GM18519 (cell line): Measurements from ENCODE around the gene RBM5.
"Not testable (repeated sequence)": the region's sequence is repeated elsewhere in the genome, so short reads cannot be mapped to it uniquely, and the experiment has no call there.

Experiments used
- ATAC-seq: cut with Tn5 transposase; IDR thresholded peaks from one replicate; pipeline ENCODE4 v1.9.1; 2021; ENCODE audit warnings: mild to moderate bottlenecking, moderate library complexity; ENCODE audit not compliant: unreplicated experiment, low FRiP score

RBM5 gene

DNA sequence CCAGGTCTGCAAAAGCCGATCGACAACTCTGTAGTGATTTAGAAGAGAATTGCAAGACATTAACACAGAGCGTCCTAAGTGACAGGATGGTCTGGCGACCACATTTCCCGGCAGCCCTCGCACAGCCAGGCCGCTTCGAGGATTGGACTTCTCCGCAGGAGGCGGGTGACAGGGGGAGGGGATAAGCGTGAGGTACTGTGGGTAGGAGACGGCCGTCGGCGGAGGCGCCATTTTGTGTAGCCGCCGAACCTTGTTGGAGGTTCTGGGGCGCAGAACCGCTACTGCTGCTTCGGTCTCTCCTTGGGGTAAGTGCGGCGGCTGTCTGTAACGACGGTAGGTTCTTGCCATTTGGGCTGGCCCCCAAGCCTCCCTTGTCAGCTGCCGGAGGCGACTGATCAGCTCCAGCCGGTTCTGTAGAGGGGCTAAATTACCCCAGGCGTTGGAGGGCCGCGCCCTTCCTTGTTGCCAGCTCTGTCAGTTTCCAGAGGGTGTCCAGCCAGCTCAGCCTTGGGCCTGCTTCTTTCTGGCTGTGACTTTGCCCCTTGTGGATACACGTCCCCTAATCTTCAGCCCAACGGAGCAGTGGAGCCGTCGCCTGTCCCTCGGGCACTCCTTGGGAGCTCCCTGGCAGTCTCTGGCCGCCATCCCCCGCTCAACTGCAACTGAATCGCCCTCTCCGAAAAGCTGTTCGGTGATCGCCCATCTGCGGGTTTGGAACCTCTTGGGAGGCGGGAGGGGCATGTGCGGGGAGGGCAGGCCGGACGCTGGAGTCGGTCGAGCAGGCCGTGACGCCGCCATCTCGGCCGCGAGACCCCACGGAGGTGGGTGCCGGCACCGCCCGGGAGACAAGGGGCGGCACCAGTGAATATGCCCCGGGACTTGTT lies at the start of gene RBM5:
Gene RBM5 (plus strand): TSS at position 195 of the 884 bp plus-strand sequence. CDS start 1,516 bp downstream, outside the sequence.
- peak; percentile 83 for ATAC-seq

DNA sequence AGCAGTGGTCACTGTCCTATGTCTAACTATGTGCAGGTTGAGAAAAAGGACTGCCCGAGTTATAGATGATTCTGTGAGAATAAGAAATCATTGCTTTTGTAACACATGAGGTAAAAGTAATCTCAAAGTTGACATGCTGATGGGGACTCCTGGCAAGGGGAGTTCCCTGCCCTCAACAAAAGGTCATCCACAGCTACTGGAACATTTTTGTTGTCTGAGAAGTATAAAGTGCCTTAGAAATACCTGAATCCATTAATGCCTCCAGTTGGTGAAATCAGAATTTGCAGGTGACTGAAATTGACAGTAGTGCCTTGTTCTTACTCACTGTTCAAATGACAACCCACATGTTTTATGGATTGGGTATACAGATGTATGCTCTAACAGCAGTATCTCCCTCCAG lies 43.7 kb upstream of the RBM5 start:
- ATAC-seq = no peak

DNA sequence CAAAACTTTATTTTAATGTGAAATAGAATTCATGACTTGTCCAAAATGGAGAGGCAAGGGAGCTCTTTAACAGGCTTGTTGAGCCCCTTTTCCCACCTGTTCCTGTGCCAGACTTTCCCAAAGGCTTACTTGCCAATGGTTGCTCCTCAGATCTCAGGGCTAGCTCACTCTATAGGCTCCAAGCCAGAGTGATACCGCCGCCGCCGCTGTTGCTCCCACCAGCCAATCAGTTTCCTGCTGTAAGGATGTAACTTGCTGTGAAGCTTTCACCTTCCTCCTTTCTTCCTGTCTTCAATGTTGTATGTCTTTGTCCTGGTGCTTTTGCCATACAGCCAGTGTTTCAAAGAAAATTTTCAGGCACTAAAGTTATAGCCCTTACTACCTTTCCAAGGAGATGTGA lies 41.3 kb upstream of the RBM5 start:
- no peak for ATAC-seq

DNA sequence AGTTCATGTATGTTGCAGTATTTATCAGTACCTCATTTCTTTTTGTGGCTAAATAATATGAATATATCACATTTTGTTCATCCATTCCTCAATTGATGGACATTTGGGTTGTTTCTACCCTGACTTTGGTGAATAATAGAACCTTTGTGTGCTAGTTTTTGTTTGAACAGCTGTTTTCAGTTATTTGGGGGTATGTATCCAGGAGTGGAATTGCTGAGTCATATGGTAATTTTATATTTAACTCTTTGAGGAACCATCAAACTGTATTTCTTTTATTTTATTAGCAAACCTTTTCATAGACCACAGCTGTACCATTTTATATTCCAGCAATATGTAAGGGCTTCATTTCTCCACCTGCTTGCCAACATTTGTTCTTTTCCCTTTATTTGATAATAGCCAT lies 38.4 kb upstream of the RBM5 start:
- no peak for ATAC-seq

DNA sequence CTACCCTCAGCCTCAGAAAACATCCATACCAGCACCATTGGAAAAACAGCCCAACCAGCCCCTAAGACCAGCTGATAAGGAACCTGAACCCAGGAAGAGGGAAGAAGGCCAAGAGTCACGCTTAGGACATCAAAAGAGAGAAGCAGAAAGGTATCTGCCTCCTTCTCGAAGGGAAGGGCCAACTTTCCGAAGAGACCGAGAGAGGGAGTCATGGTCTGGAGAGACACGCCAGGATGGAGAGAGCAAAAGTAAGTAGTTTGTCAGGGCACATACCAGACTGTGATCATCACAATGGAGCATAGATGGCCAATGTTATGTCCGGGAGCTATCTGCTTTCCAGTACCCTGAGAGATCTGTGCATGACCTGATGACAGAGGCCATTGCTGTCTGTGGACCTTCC lies 31.0 kb upstream of the RBM5 start:
- no peak for ATAC-seq

DNA sequence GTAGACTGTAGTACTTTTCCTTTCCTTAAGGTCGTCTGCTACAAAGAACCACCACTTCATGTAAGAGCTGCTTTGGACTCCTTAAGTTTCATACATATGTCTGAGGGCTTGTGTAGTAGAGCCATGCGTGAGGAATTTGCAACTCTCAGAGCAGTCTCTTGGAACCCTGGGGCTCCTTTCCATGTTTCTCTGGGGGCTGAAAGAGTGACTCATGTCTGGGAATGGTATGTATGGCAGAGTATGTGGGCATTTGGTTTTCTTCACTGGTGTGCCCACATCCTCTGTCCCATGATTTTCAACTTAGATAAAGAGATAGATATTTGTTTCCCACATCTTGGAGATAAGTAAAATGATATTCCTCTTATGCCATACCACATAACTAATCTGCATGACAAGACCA lies 20.6 kb upstream of the RBM5 start:
- no peak for ATAC-seq

DNA sequence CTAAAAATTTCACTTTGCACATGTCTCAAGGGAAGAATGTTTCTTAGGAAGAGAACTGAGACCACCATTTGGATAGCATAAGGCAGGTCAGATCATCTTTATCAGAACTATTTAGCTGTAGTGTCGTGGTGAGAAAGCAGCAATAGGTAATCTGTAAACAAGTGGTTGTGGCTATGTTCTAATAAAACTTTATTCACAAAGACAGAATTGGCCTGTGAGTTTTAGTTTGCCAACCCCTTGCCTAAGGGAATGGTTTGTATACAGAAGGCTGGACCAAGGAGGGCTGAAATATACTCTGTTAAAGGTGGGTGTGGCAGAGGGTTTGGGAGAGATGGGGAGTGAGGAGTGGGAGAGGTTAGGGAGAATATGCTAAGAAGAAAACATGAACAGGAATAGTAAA lies 10.6 kb upstream of the RBM5 start:
- ATAC-seq = no peak

DNA sequence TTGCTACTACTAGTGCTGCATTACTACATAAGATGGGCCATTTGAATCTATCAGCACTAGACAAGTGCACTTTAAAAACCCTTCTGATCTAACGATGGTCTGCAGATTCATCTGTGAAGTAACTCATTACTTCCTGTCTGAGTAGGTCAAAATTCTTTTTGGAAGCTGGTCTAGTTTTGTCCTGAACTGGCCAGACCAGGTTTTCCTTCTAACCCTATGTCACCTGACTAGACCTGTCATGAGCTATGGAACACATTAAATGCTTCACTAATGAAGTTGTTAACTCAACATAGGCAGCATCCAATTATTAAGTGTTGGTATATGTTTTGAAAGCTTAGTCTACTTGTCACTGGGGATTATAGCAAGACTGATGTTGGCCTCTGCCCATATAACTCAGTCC lies 10.1 kb upstream of the RBM5 start:
- ATAC-seq = no peak

DNA sequence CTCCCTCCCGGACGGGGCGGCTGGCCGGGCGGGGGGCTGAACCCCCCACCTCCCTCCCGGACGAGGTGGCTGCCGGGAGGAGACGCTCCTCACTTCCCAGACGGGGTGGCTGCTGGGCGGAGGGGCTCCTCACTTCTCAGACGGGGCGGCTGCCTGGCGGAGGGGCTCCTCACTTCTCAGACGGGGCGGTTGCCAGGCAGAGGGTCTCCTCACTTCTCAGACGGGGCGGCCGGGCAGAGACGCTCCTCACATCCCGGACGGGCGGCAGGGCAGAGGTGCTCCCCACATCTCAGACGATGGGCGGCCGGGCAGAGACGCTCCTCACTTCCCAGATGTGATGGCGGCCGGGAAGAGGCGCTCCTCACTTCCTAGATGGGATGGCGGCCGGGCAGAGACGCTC lies 3.8 kb upstream of the RBM5 start:
- not testable (repeated sequence) for ATAC-seq

DNA sequence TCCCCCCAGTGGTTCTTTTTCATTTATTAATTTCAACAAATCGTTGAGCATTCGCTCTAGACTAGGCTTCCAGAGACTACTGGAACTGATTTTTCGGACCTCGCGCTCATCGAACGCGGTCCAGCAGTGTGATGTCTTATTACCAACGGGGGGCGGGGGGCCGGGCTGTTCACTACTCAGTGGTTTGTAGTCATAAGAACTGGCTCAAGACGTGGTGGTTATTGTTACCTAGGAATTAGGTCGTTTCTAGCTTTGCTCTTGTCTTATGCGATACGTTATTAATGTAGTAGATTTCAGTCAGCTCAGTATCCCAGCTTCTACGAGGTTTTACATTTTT lies 858 bp downstream of the RBM5 start:
- no peak for ATAC-seq

DNA sequence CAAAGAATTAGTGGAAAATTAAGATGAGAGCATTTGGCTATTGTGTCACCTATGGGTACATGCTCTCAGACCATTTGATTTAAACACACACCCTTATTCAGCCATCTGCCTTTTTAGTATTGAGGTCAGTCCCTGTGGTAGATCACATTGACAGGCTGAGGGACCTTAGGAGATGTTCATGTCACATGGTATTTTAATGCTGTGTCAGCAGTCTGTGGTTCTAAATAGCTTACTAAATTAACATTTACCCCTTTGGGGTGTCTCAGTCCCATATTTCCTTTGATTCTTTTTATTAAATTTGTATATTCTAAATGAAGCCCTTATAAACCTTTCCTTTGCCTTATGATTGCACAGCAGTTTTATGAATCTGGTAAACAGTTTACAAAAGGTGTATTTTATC lies 2.3 kb downstream of the RBM5 start:
- no peak for ATAC-seq

DNA sequence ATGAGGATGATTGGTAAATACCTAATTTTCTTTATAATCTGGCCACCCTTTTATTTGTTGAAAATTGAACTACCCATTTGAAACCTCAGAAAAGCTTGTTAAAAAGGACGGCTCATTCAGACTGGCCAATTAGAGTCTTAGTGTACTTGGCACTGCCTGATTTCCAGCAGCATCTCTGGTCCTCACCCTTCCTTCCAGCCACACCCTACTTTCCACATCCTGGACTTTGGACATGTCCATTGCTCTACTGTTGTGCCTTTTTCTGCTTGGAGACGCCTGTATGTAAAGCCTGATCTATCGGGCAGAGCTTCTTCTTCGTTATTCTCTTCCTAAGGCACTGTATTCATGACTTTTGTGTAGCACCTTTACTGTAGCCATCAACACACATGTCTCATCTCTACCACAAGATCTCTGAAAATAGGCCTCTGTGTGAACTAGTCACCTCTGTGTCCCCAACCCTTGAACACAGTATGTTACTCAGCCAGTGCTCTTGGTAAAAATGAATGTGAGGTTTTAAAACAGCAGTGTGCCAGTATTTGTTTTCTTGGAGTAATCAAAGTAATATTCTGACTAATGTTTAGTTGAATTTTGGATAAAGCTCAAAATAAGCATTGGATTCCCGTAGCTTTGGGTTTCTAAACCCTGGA lies 6.8 kb downstream of the RBM5 start:
- ATAC-seq = no peak

DNA sequence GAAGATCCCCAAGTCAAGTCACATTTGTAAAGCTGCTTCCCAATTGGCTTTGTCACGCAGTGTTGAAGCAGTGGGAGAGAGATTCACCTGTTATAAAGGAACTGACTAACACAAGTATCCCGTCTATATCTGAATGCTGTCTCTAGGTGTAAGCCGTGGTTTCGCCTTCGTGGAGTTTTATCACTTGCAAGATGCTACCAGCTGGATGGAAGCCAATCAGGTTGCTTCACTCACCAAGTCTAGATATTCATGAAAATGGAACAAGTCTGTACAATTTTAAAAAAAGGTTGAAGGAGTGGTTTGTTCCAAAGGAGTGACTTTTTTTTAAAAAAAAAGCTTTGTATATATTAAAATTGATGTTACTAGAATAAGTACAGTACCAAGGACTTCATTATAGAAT lies 11.7 kb downstream of the RBM5 start:
- ATAC-seq = no peak

DNA sequence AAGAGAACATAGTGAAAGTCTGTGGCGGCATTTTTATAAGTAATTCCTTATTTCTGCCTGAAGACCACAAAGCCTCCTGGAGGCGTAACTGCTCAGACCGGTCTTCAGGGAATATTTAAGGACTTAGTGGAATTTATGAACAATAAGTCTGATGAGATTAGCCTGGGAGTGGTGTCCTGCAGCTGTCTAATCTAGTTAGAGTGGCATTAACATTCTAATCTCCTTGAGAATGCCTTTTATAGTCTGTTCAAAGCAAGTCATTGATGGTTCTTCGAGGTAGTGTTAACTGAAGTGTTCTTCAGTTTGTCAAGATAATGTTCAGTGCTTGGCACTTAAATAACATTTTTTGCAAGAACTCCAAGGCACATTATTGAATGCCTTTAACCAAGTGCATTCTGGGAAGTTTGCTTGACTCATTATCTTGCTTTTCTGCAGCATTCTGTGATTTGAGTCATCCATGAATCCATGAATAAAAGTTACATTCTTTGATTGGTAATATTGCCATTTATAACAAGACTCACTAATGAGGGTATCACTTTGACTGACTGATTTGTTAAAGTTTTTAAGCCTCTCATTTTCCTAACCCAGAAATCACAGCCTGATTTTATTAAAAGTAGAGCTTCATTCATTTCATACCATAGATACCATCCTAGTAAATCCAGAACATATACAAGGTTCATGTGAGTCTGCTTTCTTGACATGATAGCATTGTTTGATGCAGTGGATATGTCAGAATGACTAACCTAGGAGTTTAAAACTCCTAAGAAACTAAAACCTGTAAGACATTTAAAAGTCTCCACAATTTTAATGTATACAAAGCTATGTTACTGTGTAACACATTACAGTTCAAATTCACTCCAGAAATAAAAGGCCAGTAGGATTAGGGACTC lies 12.5 kb downstream of the RBM5 start:
- ATAC-seq = no peak

DNA sequence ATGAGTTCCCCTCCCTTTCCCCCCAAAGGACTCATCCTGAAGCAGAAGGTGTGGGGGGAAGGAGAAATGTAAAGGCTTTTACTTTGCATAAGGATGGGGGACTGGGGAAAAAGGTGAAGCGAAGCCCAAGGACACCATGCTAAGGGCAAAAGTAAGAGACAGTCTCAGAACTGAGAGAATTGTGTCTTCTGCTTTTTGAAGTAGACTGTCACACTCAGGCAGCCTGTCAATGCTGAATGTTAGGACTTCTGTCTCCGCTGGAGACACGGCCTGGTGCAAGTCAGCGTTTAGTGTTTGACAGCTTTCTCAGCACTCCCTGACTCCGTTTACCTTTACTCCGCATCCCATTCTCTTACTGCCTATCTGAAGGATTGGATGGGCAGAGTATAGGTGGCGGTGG lies 13.8 kb downstream of the RBM5 start:
- ATAC-seq = no peak

DNA sequence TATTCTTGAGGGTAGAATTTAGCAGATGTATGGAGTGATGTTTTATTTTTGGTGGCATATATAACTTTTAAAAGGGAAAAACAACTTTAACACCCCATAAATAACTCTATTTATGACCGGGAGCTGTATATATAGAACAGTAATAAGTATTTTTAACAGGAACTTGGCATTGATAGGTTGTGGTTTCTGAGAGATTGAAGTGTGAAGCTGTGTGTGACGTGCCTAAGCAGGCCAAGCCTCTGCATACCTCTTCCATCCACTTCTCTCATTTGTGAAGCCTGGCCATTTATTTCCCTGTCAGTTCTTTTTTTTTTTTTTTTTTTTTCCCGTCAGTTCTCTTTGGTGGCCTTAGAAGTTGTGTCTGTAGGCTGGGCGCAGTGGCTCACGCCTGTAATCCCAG lies 23.0 kb downstream of the RBM5 start:
- ATAC-seq = no peak

DNA sequence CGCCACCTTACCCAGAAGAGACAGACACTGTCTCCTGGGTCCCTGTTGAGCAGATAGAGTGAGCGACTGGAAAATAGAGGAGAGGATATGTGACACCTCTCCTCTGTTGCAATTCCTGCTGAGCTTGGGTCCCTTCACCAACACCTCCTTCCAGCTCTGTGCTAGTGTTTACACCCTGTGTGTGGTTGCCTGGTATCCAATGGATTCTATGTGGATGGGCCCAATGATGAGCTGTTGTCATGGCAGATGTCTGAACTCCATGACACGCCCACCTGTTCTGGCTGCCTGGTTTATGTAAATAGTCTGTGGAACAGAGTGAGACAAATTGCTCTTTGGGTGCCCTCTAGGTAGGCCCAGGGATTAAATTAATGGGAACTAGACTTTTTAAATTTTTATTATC lies 23.7 kb downstream of the RBM5 start:
- no peak for ATAC-seq

DNA sequence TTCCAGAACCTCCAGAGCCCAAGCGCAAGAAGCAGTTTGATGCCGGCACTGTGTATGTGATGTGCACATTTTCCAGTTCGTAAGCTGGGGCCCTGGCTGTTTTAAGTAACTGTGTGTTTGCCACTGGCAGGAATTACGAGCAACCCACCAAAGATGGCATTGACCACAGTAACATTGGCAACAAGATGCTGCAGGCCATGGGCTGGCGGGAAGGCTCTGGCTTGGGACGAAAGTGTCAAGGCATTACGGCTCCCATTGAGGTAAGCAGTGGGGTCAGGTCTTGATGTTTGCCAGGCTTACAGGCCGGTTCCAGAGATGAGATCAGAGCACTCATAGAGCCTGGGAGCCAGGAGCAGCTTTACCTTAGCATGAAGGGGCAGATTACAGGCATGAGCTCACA lies 28.4 kb downstream of the RBM5 start:
- ATAC-seq = no peak

DNA sequence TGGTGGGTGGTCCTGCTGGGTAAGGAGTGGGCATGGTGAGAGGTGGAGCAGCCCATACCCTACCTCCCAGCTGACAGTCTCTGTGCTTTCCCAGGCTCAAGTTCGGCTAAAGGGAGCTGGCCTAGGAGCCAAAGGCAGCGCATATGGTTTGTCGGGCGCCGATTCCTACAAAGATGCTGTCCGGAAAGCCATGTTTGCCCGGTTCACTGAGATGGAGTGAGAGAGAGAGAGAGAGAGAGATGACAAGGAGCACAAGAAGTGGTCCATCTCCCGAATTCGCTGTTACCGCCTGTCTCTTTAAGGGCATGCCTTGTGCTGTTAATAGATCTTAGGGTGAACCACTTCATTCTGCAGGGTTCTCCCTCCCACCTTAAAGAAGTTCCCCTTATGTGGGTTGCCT lies 29.5 kb downstream of the RBM5 start:
- no peak for ATAC-seq

DNA sequence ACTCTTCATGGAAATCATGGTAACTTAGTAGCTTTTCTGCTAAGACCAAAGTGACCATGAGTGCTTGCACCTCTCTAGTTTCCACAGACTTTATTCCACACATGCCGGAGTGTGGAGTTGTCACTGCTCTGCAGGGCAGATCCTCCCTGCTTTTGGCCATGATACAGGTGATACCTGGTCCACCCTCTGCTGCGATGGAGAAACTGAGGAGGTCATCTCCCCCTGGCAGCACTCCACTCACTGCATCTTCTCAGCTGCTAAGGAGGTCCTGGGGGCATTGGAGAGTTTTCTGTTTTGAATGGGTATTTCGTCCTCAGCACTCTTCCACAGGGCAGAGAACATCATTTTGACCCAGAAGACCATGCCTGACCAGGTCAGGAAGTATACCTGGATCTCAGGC lies 31.1 kb downstream of the RBM5 start:
- no peak for ATAC-seq

DNA sequence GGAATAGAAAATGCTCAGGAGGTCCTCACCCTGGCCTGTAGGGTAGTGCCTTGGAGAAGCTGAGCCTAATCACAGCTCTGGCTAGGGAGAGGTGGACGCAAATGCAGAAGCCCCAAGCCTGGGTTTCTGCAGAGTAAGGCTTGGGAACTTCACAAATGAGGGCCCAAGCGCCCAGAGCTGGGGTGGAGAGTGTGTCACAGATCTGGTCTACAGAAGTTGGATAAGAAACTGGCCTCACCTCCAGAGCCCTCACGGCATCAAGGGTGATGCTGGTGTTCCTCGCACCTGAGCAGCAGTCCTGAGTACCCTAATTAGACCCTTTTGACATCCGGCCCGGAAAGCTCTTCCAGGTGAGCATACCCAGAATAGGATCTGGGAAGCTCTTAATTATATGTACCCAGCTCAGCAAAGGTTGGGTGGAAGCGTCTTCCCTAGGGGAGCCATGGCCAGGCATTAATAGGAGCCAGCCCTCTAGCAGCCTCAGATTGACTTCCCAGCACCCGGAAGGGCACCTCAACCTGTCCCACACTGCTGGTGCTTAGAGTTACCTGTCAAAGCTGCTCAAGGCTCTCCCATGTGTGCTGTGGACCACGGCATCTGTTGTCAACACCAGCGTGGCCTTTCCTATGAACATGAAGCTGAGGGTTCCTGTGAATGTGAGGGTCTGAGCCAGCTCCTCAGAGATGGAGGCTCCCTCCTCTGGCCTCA lies 31.8 kb downstream of the RBM5 start:
- ATAC-seq = no peak
